ENCODE data around the gene CCDC92.

DNA sequence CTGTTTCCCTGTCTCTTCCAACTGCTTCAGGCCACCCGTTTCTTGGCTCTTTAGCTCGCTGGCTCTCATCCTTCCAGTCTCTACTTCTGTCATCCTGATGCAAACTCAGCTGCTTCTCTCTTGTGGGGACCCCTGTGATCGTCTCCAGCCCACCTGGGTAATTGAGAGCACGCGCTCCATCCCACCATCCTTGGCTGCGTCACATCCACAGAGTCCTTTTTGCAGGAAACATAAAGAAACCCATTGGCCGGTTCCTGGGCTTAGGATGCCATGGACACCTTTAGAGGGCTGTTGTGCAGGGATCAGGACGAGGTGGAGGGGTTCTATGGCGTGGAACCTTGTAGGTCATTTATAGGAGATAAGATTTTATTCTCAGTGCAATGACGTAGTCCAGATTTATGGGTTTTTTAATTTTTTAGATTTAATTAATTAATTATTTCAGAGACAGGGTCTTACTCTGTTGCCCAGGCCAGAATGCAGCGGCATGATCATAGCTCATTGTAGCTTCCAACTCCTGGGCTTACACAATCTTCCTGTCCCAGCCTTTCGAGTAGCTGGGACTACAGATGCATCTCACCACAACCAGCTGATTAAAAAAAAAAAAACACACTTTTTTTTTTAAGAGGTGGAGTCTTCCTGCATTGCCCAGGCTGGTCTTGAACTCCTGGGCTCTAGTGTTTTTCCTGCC is 82.6 kb downstream of the CCDC92 start:
- TF ChIP-seq EZH2phosphoT487 (IDR thresholded peaks at IDR 0.05; ENCODE audit: borderline replicate concordance, low read depth) (no peak), CTCF (IDR thresholded peaks at IDR 0.05) (no peak), TCF12 (IDR thresholded peaks at IDR 0.05) (no peak), ZBTB33 (IDR thresholded peaks at IDR 0.05; ENCODE audit: borderline replicate concordance, low read depth) (no peak), FOXJ3 (CRISPR knock-in tag; IDR thresholded peaks at IDR 0.05) (no peak), EP300 (IDR thresholded peaks at IDR 0.05; ENCODE audit: borderline replicate concordance in 1 of 2, low read depth in 1 of 2, low read length in 1 of 2) (no peak), JUND (IDR thresholded peaks at IDR 0.05) (no peak), NRF1 (IDR thresholded peaks at IDR 0.05; ENCODE audit: low read depth, low read length) (no peak)
- TF ChIP-seq, protein P1, sequence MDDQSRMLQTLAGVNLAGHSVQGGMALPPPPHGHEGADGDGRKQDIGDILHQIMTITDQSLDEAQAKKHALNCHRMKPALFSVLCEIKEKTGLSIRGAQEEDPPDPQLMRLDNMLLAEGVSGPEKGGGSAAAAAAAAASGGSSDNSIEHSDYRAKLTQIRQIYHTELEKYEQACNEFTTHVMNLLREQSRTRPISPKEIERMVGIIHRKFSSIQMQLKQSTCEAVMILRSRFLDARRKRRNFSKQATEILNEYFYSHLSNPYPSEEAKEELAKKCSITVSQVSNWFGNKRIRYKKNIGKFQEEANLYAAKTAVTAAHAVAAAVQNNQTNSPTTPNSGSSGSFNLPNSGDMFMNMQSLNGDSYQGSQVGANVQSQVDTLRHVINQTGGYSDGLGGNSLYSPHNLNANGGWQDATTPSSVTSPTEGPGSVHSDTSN (IDR thresholded peaks at IDR 0.05), result no peak
- TF ChIP-seq, protein P2, sequence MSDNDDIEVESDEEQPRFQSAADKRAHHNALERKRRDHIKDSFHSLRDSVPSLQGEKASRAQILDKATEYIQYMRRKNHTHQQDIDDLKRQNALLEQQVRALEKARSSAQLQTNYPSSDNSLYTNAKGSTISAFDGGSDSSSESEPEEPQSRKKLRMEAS (IDR thresholded peaks at IDR 0.05; ENCODE audit: low read depth), result no peak

Measured in SK-N-SH (cell line).